Nucleus accumbens (tissue), 56 donors: ENCODE data around the gene DCN.

Experiments used
- DNase-seq, 56 donors: peaks; one replicate each; lab custom pipeline; 2025; lab: John Stamatoyannopoulos, UW

DCN gene

GRCh38 chr12:91189516-91189915, 6.9 kb upstream of the DCN start:
- DNase-seq = no peak

- no peak for DNase-seq
Observed at GRCh38 chr12:91188778-91189177, 6.2 kb upstream of the DCN start.

GRCh38 chr12:91186156-91186555, 3.5 kb upstream of the DCN start:
- DNase-seq = no peak

- DNase-seq = no peak
Observed at GRCh38 chr12:91185421-91185820, 2.8 kb upstream of the DCN start.

- no peak for DNase-seq
Observed at GRCh38 chr12:91183551-91183950, 934 bp upstream of the DCN start.

GRCh38 chr12:91180582-91181395, 1.8 kb downstream of the DCN start:
- DNase-seq = no peak

- no peak for DNase-seq
Observed at GRCh38 chr12:91179966-91180561, 2.6 kb downstream of the DCN start.

GRCh38 chr12:91179315-91179714, 3.3 kb downstream of the DCN start:
- DNase-seq = no peak

- DNase-seq = no peak
Observed at GRCh38 chr12:91178781-91179180, 3.8 kb downstream of the DCN start.

- DNase-seq = peak in 4 of 56 donors; percentile 1 to 2 (median 2)
Observed at GRCh38 chr12:91178139-91178561, 4.5 kb downstream of the DCN start.

GRCh38 chr12:91177381-91177780, 5.2 kb downstream of the DCN start:
- DNase-seq = no peak

GRCh38 chr12:91176915-91177314, 5.7 kb downstream of the DCN start:
- DNase-seq = no peak

GRCh38 chr12:91176358-91176757, 6.3 kb downstream of the DCN start:
- DNase-seq = no peak

- DNase-seq = no peak
Observed at GRCh38 chr12:91173124-91173523, 9.5 kb downstream of the DCN start.

- DNase-seq = no peak
Observed at GRCh38 chr12:91172096-91172495, 10.5 kb downstream of the DCN start.

- DNase-seq = no peak
Observed at GRCh38 chr12:91171476-91171875, 11.1 kb downstream of the DCN start.

- no peak for DNase-seq
Observed at GRCh38 chr12:91163116-91163515, 19.5 kb downstream of the DCN start.

GRCh38 chr12:91161009-91161408, 21.6 kb downstream of the DCN start:
- no peak for DNase-seq

- no peak for DNase-seq
Observed at GRCh38 chr12:91155990-91156389, 26.6 kb downstream of the DCN start.

- no peak for DNase-seq
Observed at GRCh38 chr12:91154131-91154530, 28.5 kb downstream of the DCN start.

- DNase-seq = no peak
Observed at GRCh38 chr12:91144053-91144452, 38.6 kb downstream of the DCN start.

- DNase-seq = no peak
Observed at GRCh38 chr12:91143206-91143605, 39.4 kb downstream of the DCN start.
